B cell (primary cell): ENCODE results near the gene RPL34.

Experiments
- EZH2 ChIP-seq: IDR thresholded peaks from 2 replicates; pipeline ENCODE4 v1.6.1; 2012; ENCODE audit warnings: borderline replicate concordance, low read depth, mild to moderate bottlenecking, moderate library complexity, low read length; ENCODE audit not compliant: insufficient read depth, poor library complexity, severe bottlenecking
- TF ChIP-seq, protein P1 (sequence below): fragments of 200-600 bp; IDR thresholded peaks from one replicate; pipeline ENCODE4 v1.8.0; 2022; ENCODE audit warnings: antibody characterized with exemption, mild to moderate bottlenecking

DNA sequence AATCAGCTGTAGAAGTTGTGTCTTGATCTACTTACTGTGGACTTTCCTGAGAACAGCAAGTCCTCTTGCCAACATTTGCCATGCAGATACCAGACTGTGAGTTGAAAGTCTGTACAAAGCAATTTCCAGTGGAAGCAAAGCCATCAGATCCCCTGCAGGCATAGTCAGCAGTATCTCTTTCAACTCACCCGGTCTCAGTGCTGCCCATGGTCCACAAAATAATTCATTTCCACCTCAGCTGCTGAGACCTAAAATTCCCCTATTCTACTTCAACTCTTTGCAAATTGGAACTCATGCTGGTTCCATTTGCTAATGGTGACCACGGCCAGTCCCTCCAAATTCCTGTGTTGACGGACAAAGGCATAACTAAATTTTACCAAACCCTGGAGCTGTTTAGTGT is 46.0 kb upstream of the RPL34 start:
- TF ChIP-seq, protein P1, sequence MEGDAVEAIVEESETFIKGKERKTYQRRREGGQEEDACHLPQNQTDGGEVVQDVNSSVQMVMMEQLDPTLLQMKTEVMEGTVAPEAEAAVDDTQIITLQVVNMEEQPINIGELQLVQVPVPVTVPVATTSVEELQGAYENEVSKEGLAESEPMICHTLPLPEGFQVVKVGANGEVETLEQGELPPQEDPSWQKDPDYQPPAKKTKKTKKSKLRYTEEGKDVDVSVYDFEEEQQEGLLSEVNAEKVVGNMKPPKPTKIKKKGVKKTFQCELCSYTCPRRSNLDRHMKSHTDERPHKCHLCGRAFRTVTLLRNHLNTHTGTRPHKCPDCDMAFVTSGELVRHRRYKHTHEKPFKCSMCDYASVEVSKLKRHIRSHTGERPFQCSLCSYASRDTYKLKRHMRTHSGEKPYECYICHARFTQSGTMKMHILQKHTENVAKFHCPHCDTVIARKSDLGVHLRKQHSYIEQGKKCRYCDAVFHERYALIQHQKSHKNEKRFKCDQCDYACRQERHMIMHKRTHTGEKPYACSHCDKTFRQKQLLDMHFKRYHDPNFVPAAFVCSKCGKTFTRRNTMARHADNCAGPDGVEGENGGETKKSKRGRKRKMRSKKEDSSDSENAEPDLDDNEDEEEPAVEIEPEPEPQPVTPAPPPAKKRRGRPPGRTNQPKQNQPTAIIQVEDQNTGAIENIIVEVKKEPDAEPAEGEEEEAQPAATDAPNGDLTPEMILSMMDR, result no peak
- no peak for TF ChIP-seq EZH2
